HepG2 (cell line): Measurements from ENCODE around the gene HYLS1. TPM values are rescaled to one million over a fixed set of nuclear protein-coding genes. Genes with fewer than 3 reads are reported as not detected.
A peak's percentile ranks its signal among the peaks of the same experiment; 100 is the strongest.

ENCODE experiments used
- HNRNPH1 ChIP-seq: fragments of 200-400 bp; formaldehyde crosslinking; optimal IDR thresholded peaks from 2 replicates; pipeline ENCODE3; 2017; ENCODE audit warnings: mild to moderate bottlenecking, low read depth, low read length
- HOXD1 ChIP-seq: sonication (generic); formaldehyde crosslinking; IDR thresholded peaks from 2 replicates; pipeline ENCODE4 v1.5.0; 2020; ENCODE audit warnings: missing genetic modification reagents
- MAF1 ChIP-seq: sonication (generic); formaldehyde crosslinking; IDR thresholded peaks from 2 replicates; pipeline ENCODE4 v1.5.0; 2020; ENCODE audit warnings: missing genetic modification reagents, borderline replicate concordance
- MXI1 ChIP-seq: IDR thresholded peaks from 3 replicates; pipeline ENCODE4 v1.6.1; 2012; ENCODE audit warnings: low read depth, low read length, inconsistent platforms, borderline replicate concordance
- PRMT3 ChIP-seq: sonication (generic); formaldehyde crosslinking; IDR thresholded peaks from 2 replicates; pipeline ENCODE4 v1.8.1; 2022; ENCODE audit warnings: low read depth, mild to moderate bottlenecking, moderate library complexity, missing genetic modification reagents, borderline replicate concordance
- SOX13 ChIP-seq, 3 experiments: fragments of 450-650 bp in 1 of 3; sonication (generic) in 1 of 3; formaldehyde crosslinking in 1 of 3; IDR thresholded peaks in 2 of 3; conservative IDR thresholded peaks in 1 of 3; 2 replicates each; pipeline versions ENCODE4 v1.5.0 to v1.6.1; 2016 to 2020; ENCODE audit warnings: antibody characterized with exemption in 1 of 3, mild to moderate bottlenecking in 1 of 3, missing compliant biosample characterization in 1 of 3, missing genetic modification reagents in 1 of 3, moderate library complexity in 1 of 3
- XRCC5 ChIP-seq: fragments of 200-400 bp; formaldehyde crosslinking; optimal IDR thresholded peaks from 2 replicates; pipeline ENCODE3; 2017; ENCODE audit warnings: mild to moderate bottlenecking, low read length
- ZFP36 ChIP-seq: fragments of 150-350 bp; IDR thresholded peaks from 2 replicates; pipeline ENCODE4 v1.6.1; 2018; ENCODE audit warnings: borderline replicate concordance, low read length, low read depth; ENCODE audit not compliant: partially characterized antibody
- ZNF547 ChIP-seq: sonication (generic); formaldehyde crosslinking; IDR thresholded peaks from 2 replicates; pipeline ENCODE4 v1.5.1; 2020; ENCODE audit warnings: mild to moderate bottlenecking, missing genetic modification reagents
- ZNF781 ChIP-seq: sonication (generic); formaldehyde crosslinking; IDR thresholded peaks from 2 replicates; pipeline ENCODE4 v1.5.1; 2020; ENCODE audit warnings: borderline replicate concordance, mild to moderate bottlenecking, missing genetic modification reagents; ENCODE audit errors: not compliant biosample characterization
- polyA plus RNA-seq, 8 experiments: library from polyadenylated mRNA; depleted of rRNA in 3 of 8; stranded (reverse) in 7 of 8; unstranded in 1 of 8; fragments of >200 nt; fragmentation: Illumina TruSeq in 4 of 8; extraction: Trizol in 4 of 8; gene quantifications; 2 replicates each; pipeline versions ENCODE4 v1.2.1 to v1.2.3, GENCODE V29; 2011 to 2016; ENCODE audit warnings: low read depth in 4 of 8, missing spikeins in 1 of 8, mixed read lengths in 1 of 8; ENCODE audit not compliant: insufficient read depth in 1 of 8
- total RNA-seq, 5 experiments: library from RNA; depleted of rRNA; stranded (reverse); fragments of >200 nt; fragmentation: Illumina TruSeq; extraction: Trizol; gene quantifications; 2 replicates each; pipeline ENCODE4 v1.2.3, GENCODE V29; 2016; ENCODE audit warnings: low read depth in 1 of 5
- TF ChIP-seq, protein P1 (sequence below): sonication (generic); formaldehyde crosslinking; IDR thresholded peaks from 2 replicates; pipeline ENCODE4 v1.4.0; 2020; ENCODE audit warnings: missing genetic modification reagents
- TF ChIP-seq, protein P2 (sequence below): IDR thresholded peaks from 2 replicates; pipeline ENCODE4 v1.6.1; 2012; ENCODE audit warnings: inconsistent platforms
- TF ChIP-seq, protein P3 (sequence below): sonication (generic); formaldehyde crosslinking; IDR thresholded peaks from 2 replicates; pipeline ENCODE4 v1.9.0; 2021; ENCODE audit warnings: mild to moderate bottlenecking, missing genetic modification reagents
- TF ChIP-seq, protein P4 (sequence below): sonication (generic); formaldehyde crosslinking; IDR thresholded peaks from 2 replicates; pipeline ENCODE4 v1.4.0; 2020; ENCODE audit warnings: missing genetic modification reagents, borderline replicate concordance

HYLS1 gene
- total and polyA plus RNA-seq, 2 of the 13 experiments (the other 11 are each of a cell fraction or from before 2014, with no cell fraction given) = 1.3 to 3.8 TPM

- TF ChIP-seq, protein P1, sequence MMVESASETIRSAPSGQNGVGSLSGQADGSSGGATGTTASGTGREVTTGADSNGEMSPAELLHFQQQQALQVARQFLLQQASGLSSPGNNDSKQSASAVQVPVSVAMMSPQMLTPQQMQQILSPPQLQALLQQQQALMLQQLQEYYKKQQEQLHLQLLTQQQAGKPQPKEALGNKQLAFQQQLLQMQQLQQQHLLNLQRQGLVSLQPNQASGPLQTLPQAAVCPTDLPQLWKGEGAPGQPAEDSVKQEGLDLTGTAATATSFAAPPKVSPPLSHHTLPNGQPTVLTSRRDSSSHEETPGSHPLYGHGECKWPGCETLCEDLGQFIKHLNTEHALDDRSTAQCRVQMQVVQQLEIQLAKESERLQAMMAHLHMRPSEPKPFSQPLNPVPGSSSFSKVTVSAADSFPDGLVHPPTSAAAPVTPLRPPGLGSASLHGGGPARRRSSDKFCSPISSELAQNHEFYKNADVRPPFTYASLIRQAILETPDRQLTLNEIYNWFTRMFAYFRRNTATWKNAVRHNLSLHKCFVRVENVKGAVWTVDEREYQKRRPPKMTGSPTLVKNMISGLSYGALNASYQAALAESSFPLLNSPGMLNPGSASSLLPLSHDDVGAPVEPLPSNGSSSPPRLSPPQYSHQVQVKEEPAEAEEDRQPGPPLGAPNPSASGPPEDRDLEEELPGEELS (CRISPR knock-in tag) = peak; percentile 79
- TF ChIP-seq, protein P2, sequence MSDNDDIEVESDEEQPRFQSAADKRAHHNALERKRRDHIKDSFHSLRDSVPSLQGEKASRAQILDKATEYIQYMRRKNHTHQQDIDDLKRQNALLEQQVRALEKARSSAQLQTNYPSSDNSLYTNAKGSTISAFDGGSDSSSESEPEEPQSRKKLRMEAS = no peak
- TF ChIP-seq XRCC5 (peak; percentile 79), ZFP36 (no peak), ZNF781 (CRISPR knock-in tag) (no peak), HNRNPH1 (no peak), MAF1 (CRISPR knock-in tag) (no peak), ZNF547 (CRISPR knock-in tag) (no peak), SOX13 (IDR thresholded peaks at IDR 0.05) (no peak), SOX13 (CRISPR knock-in tag; conservative IDR thresholded peaks at IDR 0.05 in 1 of 2, IDR thresholded peaks at IDR 0.05 in 1 of 2) (peak in 1 of 2 experiments; percentile 58; a peak in 2 of 4 replicates), HOXD1 (CRISPR knock-in tag) (no peak), PRMT3 (CRISPR knock-in tag) (no peak), MXI1 (no peak; the same call in 2 of the 3 replicates)
- TF ChIP-seq, protein P3, sequence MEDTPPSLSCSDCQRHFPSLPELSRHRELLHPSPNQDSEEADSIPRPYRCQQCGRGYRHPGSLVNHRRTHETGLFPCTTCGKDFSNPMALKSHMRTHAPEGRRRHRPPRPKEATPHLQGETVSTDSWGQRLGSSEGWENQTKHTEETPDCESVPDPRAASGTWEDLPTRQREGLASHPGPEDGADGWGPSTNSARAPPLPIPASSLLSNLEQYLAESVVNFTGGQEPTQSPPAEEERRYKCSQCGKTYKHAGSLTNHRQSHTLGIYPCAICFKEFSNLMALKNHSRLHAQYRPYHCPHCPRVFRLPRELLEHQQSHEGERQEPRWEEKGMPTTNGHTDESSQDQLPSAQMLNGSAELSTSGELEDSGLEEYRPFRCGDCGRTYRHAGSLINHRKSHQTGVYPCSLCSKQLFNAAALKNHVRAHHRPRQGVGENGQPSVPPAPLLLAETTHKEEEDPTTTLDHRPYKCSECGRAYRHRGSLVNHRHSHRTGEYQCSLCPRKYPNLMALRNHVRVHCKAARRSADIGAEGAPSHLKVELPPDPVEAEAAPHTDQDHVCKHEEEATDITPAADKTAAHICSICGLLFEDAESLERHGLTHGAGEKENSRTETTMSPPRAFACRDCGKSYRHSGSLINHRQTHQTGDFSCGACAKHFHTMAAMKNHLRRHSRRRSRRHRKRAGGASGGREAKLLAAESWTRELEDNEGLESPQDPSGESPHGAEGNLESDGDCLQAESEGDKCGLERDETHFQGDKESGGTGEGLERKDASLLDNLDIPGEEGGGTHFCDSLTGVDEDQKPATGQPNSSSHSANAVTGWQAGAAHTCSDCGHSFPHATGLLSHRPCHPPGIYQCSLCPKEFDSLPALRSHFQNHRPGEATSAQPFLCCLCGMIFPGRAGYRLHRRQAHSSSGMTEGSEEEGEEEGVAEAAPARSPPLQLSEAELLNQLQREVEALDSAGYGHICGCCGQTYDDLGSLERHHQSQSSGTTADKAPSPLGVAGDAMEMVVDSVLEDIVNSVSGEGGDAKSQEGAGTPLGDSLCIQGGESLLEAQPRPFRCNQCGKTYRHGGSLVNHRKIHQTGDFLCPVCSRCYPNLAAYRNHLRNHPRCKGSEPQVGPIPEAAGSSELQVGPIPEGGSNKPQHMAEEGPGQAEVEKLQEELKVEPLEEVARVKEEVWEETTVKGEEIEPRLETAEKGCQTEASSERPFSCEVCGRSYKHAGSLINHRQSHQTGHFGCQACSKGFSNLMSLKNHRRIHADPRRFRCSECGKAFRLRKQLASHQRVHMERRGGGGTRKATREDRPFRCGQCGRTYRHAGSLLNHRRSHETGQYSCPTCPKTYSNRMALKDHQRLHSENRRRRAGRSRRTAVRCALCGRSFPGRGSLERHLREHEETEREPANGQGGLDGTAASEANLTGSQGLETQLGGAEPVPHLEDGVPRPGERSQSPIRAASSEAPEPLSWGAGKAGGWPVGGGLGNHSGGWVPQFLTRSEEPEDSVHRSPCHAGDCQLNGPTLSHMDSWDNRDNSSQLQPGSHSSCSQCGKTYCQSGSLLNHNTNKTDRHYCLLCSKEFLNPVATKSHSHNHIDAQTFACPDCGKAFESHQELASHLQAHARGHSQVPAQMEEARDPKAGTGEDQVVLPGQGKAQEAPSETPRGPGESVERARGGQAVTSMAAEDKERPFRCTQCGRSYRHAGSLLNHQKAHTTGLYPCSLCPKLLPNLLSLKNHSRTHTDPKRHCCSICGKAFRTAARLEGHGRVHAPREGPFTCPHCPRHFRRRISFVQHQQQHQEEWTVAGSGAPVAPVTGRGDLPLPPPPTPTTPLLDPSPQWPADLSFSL = peak; percentile 79; the same call in 1 of the 2 replicates
- TF ChIP-seq, protein P4, sequence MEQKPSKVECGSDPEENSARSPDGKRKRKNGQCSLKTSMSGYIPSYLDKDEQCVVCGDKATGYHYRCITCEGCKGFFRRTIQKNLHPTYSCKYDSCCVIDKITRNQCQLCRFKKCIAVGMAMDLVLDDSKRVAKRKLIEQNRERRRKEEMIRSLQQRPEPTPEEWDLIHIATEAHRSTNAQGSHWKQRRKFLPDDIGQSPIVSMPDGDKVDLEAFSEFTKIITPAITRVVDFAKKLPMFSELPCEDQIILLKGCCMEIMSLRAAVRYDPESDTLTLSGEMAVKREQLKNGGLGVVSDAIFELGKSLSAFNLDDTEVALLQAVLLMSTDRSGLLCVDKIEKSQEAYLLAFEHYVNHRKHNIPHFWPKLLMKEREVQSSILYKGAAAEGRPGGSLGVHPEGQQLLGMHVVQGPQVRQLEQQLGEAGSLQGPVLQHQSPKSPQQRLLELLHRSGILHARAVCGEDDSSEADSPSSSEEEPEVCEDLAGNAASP (CRISPR knock-in tag) = peak; percentile 65; the same call in 1 of the 2 replicates
Measured at GRCh38 chr11:125925247-125925740, 37.8 kb downstream of the HYLS1 start (continued).
